HK-2 (cell line): ENCODE data around the gene PCDHGB1.
A peak's percentile ranks its signal among the peaks of the same experiment; 100 is the strongest.
"Not testable (repeated sequence)": the region's sequence is repeated elsewhere in the genome, so short reads cannot be mapped to it uniquely, and the experiment has no call there.

Source experiments
- DNase-seq: peaks from one replicate; pipeline ENCODE4 v3.0.0-alpha.2; 2018; ENCODE audit not compliant: unreplicated experiment

PCDHGB1 gene

DNA sequence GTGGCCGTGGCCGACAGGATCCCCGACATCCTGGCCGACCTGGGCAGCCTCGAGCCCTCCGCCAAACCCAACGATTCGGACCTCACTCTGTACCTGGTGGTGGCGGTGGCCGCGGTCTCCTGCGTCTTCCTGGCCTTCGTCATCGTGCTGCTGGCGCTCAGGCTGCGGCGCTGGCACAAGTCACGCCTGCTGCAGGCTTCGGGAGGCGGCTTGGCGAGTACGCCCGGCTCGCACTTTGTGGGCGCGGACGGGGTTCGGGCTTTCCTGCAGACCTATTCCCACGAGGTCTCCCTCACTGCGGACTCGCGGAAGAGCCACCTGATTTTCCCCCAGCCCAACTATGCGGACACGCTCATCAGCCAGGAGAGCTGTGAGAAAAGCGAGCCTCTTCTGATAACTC, 3.9 kb upstream of the PCDHGB1 start:
- DNase-seq, result not testable (repeated sequence)

DNA sequence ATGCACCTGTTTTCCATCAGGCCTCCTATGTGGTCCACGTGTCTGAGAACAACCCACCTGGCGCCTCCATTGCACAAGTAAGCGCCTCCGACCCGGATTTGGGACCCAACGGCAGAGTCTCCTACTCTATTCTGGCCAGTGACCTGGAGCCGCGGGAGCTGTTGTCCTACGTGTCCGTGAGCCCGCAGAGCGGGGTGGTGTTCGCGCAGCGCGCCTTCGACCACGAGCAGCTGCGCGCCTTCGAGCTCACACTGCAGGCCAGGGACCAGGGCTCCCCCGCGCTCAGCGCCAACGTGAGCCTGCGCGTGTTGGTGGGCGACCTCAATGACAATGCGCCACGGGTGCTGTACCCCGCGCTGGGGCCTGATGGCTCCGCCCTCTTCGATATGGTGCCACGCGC, 1.7 kb downstream of the PCDHGB1 start:
- DNase-seq, result no peak

DNA sequence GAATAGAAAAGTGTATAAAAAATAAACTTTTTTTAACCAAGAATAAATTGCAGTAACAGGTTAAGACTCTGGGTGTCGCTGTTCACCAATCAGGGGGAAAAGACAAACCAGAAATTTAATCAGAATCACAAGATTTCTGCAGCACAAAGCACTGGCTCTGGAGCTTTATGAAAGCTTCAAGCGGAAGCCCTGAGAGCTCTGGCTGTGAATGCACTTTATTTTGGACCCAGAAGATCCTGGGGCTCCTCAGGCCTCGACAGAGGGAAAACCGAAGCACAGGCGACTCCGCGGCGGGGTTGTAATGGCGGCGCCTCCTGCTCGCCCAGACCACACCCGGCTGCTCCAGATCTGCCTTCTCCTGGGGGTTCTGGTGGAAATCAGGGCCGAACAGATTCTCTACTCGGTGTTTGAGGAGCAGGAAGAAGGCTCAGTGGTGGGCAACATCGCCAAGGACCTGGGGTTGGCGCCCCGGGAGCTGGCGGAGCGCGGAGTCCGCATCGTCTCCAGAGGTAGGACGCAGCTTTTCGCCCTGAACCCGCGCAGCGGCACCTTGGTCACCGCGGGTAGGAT, 5.1 kb downstream of the PCDHGB1 start, which contains the start of gene PCDHGA4:
Gene PCDHGA4 (plus strand): TSS at position 122 of the 570 bp plus-strand sequence. CDS start 87 bp downstream, at position 209.
- no peak for DNase-seq

DNA sequence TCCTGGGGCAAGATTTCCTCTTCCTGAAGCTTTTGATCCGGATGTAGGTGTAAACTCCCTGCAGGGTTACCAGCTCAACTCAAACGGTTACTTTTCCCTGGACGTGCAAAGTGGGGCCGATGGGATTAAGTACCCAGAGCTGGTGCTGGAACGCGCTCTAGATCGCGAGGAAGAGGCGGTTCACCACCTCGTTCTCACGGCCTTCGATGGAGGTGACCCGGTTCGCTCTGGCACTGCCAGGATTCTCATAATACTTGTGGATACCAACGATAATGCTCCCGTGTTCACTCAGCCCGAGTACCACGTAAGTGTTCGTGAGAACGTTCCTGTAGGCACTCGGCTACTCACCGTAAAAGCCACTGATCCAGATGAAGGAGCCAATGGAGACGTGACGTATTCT, 5.7 kb downstream of the PCDHGB1 start:
- DNase-seq, result no peak

DNA sequence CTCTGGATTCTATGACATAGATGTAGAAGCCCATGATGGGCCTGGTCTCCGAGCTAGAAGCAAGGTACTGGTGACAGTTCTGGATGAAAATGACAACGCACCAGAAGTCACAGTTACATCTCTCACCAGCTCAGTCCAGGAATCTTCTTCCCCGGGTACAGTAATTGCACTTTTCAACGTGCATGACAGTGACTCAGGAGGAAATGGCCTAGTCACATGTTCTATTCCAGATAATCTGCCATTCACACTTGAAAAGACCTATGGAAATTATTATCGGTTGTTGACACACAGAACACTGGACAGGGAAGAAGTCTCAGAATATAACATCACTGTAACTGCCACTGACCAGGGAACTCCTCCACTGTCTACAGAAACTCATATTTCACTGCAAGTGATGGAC, 6.2 kb downstream of the PCDHGB1 start:
- no peak for DNase-seq

DNA sequence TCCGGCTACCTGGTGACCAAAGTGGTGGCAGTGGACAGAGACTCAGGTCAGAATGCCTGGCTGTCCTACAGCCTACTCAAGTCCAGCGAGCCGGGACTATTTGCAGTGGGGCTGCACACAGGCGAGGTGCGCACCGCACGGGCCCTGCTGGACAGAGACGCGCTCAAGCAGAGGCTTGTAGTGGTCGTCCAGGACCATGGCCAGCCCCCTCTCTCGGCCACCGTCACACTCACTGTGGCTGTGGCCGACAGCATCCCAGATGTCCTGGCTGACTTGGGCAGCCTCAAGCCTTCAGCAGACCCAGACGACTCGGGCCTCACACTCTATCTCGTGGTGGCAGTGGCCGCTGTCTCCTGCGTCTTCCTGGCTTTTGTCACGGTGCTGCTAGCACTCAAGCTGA, 7.1 kb downstream of the PCDHGB1 start:
- DNase-seq, result no peak

DNA sequence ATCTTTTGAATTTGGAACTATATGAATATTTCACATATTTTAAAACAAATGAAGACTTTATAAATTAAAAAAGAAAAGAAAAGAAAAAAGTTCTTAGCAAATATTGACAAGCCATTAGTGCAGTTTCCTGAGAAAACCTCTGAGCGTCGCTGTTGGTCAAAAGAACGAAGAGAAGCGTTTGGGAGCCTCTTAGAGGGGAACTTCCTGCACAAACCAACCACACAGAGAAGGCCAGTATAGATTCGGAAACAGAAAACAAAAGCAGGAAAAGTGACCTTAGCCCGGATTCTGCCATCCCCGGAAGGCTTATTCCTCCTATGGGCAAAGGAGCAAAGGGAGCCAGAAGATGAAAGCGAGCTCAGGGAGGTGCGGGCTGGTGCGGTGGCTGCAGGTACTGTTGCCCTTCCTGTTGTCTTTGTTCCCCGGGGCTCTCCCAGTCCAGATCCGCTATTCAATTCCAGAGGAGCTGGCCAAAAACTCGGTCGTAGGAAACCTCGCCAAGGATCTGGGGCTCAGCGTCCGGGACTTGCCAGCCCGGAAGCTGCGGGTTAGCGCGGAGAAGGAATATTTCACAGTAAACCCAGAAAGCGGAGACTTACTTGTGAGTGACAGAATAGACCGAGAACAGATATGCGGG, 10.0 kb downstream of the PCDHGB1 start, which contains the start of gene PCDHGB2:
Gene PCDHGB2 (plus strand): TSS at position 205 of the 637 bp plus-strand sequence. CDS start 142 bp downstream, at position 347.
- no peak for DNase-seq

DNA sequence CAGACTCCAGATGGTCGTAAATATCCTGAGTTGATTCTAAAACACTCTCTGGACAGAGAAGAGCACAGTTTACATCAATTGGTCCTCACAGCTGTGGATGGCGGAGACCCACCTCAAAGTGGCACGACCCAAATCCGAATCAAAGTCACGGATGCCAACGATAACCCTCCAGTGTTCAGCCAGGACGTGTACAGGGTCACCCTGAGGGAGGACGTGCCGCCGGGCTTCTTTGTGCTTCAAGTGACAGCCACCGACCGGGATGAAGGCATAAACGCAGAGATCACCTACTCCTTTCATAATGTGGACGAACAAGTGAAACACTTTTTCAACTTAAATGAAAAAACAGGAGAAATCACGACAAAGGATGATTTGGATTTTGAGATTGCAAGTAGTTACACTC, 10.8 kb downstream of the PCDHGB1 start:
- DNase-seq, result no peak

DNA sequence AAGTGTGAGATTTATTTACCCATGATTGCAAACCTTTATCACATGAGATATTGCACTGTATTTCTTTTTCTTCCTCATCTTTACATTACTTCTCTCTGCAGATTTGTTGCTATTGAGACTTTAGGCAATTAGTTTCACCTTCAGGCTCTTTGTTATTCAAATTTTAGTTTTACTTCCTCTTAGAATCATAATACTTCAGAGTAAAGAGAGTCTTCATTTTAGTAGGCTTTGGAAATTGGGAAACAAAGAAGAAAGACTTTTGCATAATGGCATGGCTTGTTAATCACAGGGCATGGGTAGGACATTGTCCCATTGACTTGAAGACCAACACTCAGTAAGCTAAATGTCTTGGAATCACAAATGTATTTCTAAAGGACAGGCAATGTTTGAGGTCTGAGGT, 12.8 kb downstream of the PCDHGB1 start:
- DNase-seq, result no peak

DNA sequence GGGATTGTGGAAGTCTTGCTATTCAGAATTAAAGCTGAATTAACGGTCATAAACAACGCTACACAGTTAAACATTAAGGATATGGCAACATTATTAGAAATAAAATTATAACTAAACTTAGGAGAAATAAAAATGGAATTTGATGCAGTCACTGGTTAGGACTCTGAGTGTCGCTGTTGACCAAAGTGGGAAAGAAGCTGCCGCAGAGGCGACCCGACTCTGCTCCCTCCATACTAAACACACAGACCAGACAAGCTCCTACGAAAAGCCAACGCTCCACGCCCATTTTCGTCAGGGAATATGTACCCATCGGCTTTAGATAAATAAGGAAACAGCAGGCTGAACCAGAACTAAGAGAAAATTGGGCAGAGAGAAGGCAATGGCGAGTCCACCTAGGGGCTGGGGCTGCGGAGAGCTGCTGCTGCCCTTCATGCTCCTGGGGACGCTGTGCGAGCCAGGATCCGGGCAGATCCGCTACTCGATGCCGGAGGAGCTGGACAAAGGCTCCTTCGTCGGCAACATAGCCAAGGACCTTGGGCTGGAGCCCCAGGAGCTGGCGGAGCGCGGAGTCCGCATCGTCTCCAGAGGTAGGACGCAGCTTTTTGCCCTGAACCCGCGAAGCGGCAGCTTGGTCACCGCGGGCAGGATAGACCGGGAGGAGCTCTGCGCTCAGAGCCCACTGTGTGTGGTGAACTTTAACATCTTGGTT, 14.2 kb downstream of the PCDHGB1 start, which contains the start of gene PCDHGA5:
Gene PCDHGA5 (plus strand): TSS at position 211 of the 709 bp plus-strand sequence. CDS start 169 bp downstream, at position 380.
- DNase-seq, result no peak

DNA sequence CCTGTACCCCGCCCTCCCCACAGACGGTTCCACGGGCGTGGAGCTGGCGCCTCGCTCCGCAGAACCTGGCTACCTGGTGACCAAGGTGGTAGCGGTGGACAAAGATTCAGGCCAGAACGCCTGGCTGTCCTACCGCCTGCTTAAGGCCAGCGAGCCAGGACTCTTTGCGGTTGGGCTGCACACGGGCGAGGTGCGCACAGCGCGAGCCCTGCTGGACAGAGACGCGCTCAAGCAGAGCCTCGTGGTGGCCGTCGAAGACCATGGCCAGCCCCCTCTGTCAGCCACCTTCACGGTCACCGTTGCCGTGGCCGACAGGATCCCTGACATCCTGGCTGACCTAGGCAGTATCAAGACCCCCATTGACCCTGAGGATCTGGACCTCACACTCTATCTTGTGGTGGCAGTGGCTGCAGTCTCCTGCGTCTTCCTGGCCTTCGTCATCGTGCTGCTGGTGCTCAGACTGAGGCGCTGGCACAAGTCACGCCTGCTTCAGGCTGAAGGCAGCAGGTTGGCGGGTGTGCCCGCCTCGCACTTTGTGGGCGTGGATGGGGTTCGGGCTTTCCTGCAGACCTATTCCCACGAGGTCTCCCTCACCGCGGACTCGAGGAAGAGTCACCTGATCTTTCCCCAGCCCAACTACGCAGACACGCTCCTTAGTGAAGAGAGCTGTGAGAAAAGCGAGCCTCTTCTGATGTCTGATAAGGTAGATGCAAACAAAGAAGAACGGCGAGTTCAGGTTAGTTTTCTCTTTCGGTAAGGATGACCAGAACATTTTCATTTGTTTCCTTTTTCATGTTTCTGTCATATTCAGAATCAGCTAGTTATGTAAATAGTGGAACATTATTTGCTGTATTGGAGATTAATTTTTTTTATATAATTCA, 16.4 kb downstream of the PCDHGB1 start:
- no peak for DNase-seq

DNA sequence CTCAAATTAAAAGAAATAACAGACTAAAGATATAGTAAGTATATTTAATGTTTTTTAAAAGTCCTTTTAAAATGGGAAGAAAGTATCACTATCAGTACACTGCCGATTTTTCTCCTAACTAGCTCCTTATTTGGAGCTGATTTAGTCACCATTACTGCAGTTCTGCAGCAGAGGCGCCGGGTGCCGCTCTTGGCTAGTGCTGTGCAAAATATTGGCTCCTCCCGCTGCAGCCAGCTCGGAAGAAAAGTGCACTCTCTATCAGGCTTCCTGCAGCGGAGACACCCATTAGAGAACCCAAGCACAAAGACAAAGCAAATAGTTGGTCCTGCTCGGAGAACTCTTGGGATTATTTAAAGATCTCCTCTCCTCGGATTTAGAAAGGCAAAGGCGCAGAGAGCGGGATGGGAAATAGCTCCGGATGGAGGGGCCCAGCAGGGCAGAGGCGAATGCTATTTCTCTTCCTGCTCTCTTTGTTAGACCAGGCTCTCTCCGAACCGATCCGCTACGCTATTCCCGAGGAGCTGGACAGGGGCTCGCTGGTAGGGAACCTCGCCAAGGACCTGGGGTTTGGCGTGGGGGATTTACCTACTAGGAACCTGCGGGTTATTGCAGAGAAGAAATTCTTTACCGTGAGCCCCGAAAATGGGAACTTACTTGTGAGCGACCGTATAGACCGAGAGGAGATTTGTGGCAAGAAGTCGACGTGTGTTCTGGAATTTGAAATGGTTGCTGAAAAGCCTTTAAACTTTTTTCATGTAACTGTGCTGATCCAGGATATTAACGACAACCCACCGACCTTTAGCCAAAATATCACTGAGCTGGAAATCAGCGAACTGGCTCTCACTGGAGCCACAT, 20.3 kb downstream of the PCDHGB1 start, which contains the start of gene PCDHGB3:
Gene PCDHGB3 (plus strand): TSS at position 249 of the 855 bp plus-strand sequence. CDS start 153 bp downstream, at position 402.
- DNase-seq, result no peak

DNA sequence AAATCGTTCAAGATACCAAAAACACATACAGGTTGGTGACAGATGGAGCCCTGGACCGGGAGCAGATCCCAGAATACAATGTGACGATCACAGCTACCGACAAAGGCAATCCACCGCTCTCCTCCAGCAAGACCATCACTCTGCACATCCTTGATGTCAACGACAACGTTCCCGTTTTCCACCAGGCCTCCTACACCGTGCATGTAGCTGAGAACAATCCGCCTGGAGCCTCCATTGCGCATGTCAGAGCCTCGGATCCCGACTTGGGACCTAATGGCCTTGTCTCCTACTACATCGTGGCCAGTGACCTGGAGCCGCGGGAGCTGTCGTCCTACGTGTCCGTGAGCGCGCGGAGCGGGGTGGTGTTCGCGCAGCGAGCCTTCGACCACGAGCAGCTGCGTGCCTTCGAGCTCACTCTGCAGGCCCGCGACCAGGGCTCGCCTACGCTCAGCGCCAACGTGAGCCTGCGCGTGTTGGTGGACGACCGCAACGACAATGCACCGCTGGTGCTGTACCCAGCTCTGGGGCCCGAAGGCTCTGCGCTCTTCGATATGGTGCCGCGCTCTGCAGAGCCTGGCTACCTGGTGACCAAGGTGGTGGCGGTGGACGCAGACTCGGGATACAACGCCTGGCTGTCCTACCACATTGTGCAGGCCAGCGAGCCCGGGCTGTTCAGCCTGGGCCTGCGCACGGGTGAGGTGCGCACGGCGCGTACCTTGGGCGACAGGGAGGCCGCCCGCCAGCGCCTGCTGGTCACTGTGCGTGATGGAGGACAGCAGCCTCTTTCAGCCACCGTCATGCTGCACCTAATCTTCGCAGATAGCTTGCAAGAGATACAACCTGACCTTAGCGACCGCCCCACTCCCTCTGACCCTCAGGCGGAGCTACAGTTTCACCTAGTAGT, 21.9 kb downstream of the PCDHGB1 start:
- DNase-seq, result no peak

DNA sequence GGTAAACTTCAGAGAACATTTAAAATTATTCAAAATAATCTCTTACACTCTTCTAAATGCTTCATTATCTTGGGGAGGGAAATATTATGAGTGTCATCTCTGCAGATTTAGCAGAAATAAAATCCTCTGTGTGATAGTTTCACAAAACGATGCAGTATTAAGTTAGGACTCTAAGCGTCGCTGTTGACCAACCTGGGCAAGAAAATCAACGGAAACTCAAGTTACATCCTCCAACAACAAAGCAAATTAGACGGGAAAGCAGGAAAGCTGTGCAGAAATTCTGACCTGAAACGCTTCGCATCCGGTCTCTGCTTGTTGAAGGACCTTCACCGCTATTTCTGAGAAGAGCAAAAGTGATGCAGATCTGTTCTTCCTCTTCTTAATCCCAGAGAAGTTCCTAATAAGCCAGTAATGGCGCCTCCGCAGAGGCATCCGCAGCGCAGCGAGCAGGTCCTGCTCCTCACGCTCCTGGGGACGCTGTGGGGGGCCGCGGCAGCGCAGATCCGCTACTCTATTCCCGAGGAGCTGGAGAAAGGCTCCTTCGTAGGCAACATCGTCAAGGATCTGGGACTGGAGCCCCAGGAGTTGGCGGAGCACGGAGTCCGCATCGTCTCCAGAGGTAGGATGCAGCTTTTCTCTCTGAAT, 23.9 kb downstream of the PCDHGB1 start, which contains the start of gene PCDHGA6:
Gene PCDHGA6 (plus strand): TSS at position 219 of the 645 bp plus-strand sequence. CDS start 193 bp downstream, at position 412.
- DNase-seq, result no peak

DNA sequence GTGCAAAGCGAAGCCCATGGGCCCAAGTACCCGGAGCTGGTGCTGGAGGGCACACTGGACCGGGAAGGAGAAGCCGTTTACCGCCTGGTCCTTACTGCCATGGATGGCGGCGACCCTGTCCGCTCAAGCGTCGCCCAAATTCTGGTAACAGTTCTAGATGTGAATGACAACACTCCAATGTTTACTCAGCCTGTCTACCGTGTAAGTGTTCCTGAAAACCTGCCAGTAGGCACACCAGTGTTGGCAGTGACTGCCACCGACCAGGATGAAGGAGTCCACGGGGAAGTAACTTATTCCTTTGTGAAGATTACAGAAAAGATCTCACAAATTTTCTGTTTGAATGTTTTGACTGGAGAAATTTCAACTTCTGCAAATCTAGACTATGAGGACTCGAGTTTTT, 24.7 kb downstream of the PCDHGB1 start:
- DNase-seq, result no peak

DNA sequence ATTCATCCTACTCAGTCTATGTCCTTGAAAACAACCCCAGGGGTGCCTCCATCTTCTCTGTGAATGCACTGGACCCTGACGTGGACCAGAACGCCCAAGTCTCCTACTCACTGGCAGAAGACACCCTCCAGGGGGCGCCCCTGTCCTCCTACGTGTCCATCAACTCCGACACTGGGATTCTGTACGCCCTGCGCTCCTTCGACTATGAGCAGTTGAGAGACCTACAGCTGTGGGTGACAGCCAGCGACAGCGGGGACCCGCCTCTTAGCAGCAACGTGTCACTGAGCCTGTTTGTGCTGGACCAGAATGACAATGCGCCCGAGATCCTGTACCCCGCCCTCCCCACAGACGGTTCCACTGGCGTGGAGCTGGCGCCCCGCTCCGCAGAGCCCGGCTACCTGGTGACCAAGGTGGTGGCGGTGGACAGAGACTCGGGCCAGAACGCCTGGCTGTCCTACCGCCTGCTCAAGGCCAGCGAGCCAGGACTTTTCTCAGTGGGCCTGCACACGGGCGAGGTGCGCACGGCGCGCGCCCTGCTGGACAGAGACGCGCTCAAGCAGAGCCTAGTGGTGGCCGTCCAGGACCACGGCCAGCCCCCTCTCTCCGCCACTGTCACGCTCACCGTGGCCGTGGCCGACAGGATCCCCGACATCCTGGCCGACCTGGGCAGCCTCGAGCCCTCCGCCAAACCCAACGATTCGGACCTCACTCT, 25.7 kb downstream of the PCDHGB1 start:
- DNase-seq, result not testable (repeated sequence)

DNA sequence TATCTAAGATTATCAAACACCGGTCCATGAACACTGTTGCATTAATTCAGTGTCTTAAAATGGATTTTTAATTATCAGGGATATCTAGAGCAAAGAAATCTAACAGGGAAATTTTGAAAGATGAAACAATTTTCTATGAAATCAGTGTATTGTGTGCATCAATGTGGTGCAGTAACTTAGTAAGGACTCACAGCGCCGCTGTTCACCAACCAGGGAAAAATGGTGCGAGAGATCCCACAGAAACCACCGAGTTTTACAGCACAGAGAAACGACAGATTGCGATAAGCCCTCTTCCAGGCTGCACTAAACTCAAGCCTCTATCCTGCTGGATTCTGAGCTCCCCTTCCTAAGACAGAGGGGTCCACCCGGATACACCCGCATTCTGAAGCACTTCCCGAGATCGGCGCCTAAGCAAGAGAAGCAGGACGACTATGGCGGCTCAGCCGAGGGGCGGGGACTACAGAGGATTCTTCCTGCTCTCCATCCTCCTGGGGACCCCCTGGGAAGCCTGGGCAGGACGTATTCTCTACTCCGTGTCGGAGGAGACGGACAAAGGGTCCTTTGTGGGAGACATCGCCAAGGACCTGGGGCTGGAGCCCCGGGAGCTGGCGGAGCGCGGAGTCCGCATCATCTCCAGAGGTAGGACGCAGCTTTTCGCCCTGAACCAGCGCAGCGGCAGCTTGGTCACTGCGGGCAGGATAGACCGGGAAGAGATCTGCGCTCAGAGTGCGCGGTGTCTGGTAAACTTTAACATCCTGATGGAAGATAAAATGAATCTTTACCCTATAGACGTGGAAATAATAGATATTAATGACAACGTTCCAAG, 32.8 kb downstream of the PCDHGB1 start, which contains the start of gene PCDHGA7:
Gene PCDHGA7 (plus strand): TSS at position 274 of the 826 bp plus-strand sequence. CDS start 158 bp downstream, at position 432.
- peak; percentile 28 for DNase-seq
